IgD-negative memory B cell (primary cell): ENCODE results near the gene MREG. TPM values are rescaled to one million over a fixed set of nuclear protein-coding genes. Genes with fewer than 3 reads are reported as not detected.
A peak's percentile ranks its signal among the peaks of the same experiment; 100 is the strongest.

Source experiments
- H3K27ac Mint-ChIP-seq, 3 donors: one replicate each; pipeline ENCODE4 v1.8.0; 2020 to 2022; ENCODE audit warnings: mild to moderate bottlenecking in 3 of 3, mixed read lengths in 3 of 3, moderate library complexity in 1 of 3
- H3K27me3 Mint-ChIP-seq: one replicate; pipeline ENCODE4 v1.8.0; 2021; ENCODE audit warnings: mixed read lengths
- H3K36me3 Mint-ChIP-seq: one replicate; pipeline ENCODE4 v1.8.0; 2020; ENCODE audit warnings: mild to moderate bottlenecking, mixed read lengths
- H3K4me1 Mint-ChIP-seq, 3 donors: one replicate each; pipeline ENCODE4 v1.8.0; 2020 to 2022; ENCODE audit warnings: mixed read lengths in 3 of 3, mild to moderate bottlenecking in 1 of 3
- H3K4me3 Mint-ChIP-seq, 4 donors: one replicate each; pipeline ENCODE4 v1.8.0; 2020 to 2022; ENCODE audit warnings: mild to moderate bottlenecking in 4 of 4, mixed read lengths in 4 of 4, moderate library complexity in 3 of 4
- H3K9me3 Mint-ChIP-seq, 3 donors: one replicate each; pipeline ENCODE4 v1.8.0; 2020 to 2021; ENCODE audit warnings: mixed read lengths in 3 of 3, mild to moderate bottlenecking in 1 of 3
- polyA plus RNA-seq: library from polyadenylated mRNA; unstranded; fragments of 300-500 nt; fragmentation: Illumina TruSeq; gene quantifications from one replicate; pipeline ENCODE4 v1.2.3, GENCODE V29; 2021

Gene MREG
- 2.4 TPM for polyA plus RNA-seq

- peaks cover 39 to 54% (median 40%) of the 10 kb centered on the region in 3 donors for H3K4me1 Mint-ChIP-seq
- H3K36me3 Mint-ChIP-seq = peaks cover 2% of the 10 kb centered on the region
- H3K27ac Mint-ChIP-seq = peak within 1 kb of the TSS; percentile 55 to 93 (median 86)
- H3K9me3 Mint-ChIP-seq = no peaks in the 10 kb centered on the region
- peak within 1 kb of the TSS; percentile 67 to 96 (median 94) for H3K4me3 Mint-ChIP-seq
- H3K27me3 Mint-ChIP-seq = no peaks in the 10 kb centered on the region
Measured at GRCh38 chr2:216013080-216013909, at the start of gene MREG. Gene MREG (minus strand): TSS chr2:216013551. CDS start chr2:216013327, 224 bp downstream.

GRCh38 chr2:216059233-216059834 lies 46.0 kb upstream of the MREG start:
- Mint-ChIP-seq H3K4me3 (peak overlapping the region in 2 of 4 donors; percentile 60 to 62), H3K4me1 (peaks cover 19 to 23% (median 23%) of the 10 kb centered on the region in 3 donors), H3K9me3 (peaks cover 0 to 5% (median 0%) of the 10 kb centered on the region in 3 donors), H3K36me3 (no peaks in the 10 kb centered on the region), H3K27me3 (no peaks in the 10 kb centered on the region), H3K27ac (peak overlapping the region in 2 of 3 donors; percentile 15 to 79)

- H3K36me3 Mint-ChIP-seq = no peaks in the 10 kb centered on the region
- peak overlapping the region; percentile 79 to 98 (median 96) for H3K27ac Mint-ChIP-seq
- H3K4me3 Mint-ChIP-seq = peak overlapping the region; percentile 78 to 91 (median 88)
- H3K9me3 Mint-ChIP-seq = peaks cover 0 to 5% (median 0%) of the 10 kb centered on the region in 3 donors
- H3K4me1 Mint-ChIP-seq = peaks cover 19 to 23% (median 23%) of the 10 kb centered on the region in 3 donors
- H3K27me3 Mint-ChIP-seq = no peaks in the 10 kb centered on the region
Measured at GRCh38 chr2:216057688-216058193, 44.4 kb upstream of the MREG start.

GRCh38 chr2:216056739-216057138 lies 43.4 kb upstream of the MREG start:
- Mint-ChIP-seq H3K9me3 (peaks cover 0 to 5% (median 0%) of the 10 kb centered on the region in 3 donors), H3K4me1 (peaks cover 19 to 23% (median 23%) of the 10 kb centered on the region in 3 donors), H3K27ac (peak overlapping the region; percentile 79 to 98 (median 96)), H3K27me3 (no peaks in the 10 kb centered on the region), H3K4me3 (peak overlapping the region in 2 of 4 donors; percentile 52 to 78), H3K36me3 (no peaks in the 10 kb centered on the region)

- H3K27me3 Mint-ChIP-seq = no peaks in the 10 kb centered on the region
- peaks cover 19 to 23% (median 23%) of the 10 kb centered on the region in 3 donors for H3K4me1 Mint-ChIP-seq
- no peaks in the 10 kb centered on the region for H3K36me3 Mint-ChIP-seq
- H3K9me3 Mint-ChIP-seq = peaks cover 0 to 5% (median 0%) of the 10 kb centered on the region in 3 donors
- H3K4me3 Mint-ChIP-seq = peak overlapping the region in 1 of 4 donors; percentile 41
- H3K27ac Mint-ChIP-seq = peak overlapping the region in 1 of 3 donors; percentile 87
Measured at GRCh38 chr2:216055680-216056079, 42.3 kb upstream of the MREG start.

- Mint-ChIP-seq H3K9me3 (no peaks in the 10 kb centered on the region), H3K4me1 (peaks cover 3 to 8% (median 6%) of the 10 kb centered on the region in 3 donors), H3K27me3 (no peaks in the 10 kb centered on the region), H3K36me3 (peaks cover 6% of the 10 kb centered on the region), H3K4me3 (peak overlapping the region in 1 of 4 donors; percentile 4), H3K27ac (peak overlapping the region in 1 of 3 donors; percentile 74)
Measured at GRCh38 chr2:216052420-216052819, 39.1 kb upstream of the MREG start.

- Mint-ChIP-seq H3K4me1 (peaks cover 0 to 4% (median 0%) of the 10 kb centered on the region in 3 donors), H3K36me3 (peaks cover 6% of the 10 kb centered on the region), H3K9me3 (no peaks in the 10 kb centered on the region), H3K27me3 (no peaks in the 10 kb centered on the region), H3K4me3 (peak overlapping the region in 1 of 4 donors; percentile 38), H3K27ac (no peak overlapping the region)
Measured at GRCh38 chr2:216051350-216051749, 38.0 kb upstream of the MREG start.

GRCh38 chr2:216049452-216049851 lies 36.1 kb upstream of the MREG start:
- H3K4me1 Mint-ChIP-seq = peaks cover 0 to 1% (median 0%) of the 10 kb centered on the region in 3 donors
- H3K9me3 Mint-ChIP-seq = no peaks in the 10 kb centered on the region
- H3K27me3 Mint-ChIP-seq = no peaks in the 10 kb centered on the region
- no peak overlapping the region for H3K4me3 Mint-ChIP-seq
- H3K36me3 Mint-ChIP-seq = peaks cover 6% of the 10 kb centered on the region
- H3K27ac Mint-ChIP-seq = no peak overlapping the region

- Mint-ChIP-seq H3K36me3 (peaks cover 16% of the 10 kb centered on the region), H3K4me3 (no peak overlapping the region), H3K27ac (no peak overlapping the region), H3K4me1 (peaks cover 0 to 1% (median 0%) of the 10 kb centered on the region in 3 donors), H3K9me3 (no peaks in the 10 kb centered on the region), H3K27me3 (no peaks in the 10 kb centered on the region)
Measured at GRCh38 chr2:216047397-216047796, 34.0 kb upstream of the MREG start.

- H3K27me3 Mint-ChIP-seq = no peaks in the 10 kb centered on the region
- H3K27ac Mint-ChIP-seq = no peak overlapping the region
- no peak overlapping the region for H3K4me3 Mint-ChIP-seq
- no peaks in the 10 kb centered on the region for H3K9me3 Mint-ChIP-seq
- H3K36me3 Mint-ChIP-seq = peaks cover 11% of the 10 kb centered on the region
- H3K4me1 Mint-ChIP-seq = peaks cover 0 to 1% (median 0%) of the 10 kb centered on the region in 3 donors
Measured at GRCh38 chr2:216044883-216045486, 31.6 kb upstream of the MREG start.

- Mint-ChIP-seq H3K27ac (peak overlapping the region in 1 of 3 donors; percentile 73), H3K4me3 (no peak overlapping the region), H3K36me3 (peaks cover 13% of the 10 kb centered on the region), H3K27me3 (no peaks in the 10 kb centered on the region), H3K4me1 (no peaks in the 10 kb centered on the region), H3K9me3 (no peaks in the 10 kb centered on the region)
Measured at GRCh38 chr2:216043949-216044348, 30.6 kb upstream of the MREG start.

- no peaks in the 10 kb centered on the region for H3K9me3 Mint-ChIP-seq
- peaks cover 13% of the 10 kb centered on the region for H3K36me3 Mint-ChIP-seq
- H3K4me1 Mint-ChIP-seq = no peaks in the 10 kb centered on the region
- no peak overlapping the region for H3K27ac Mint-ChIP-seq
- no peaks in the 10 kb centered on the region for H3K27me3 Mint-ChIP-seq
- H3K4me3 Mint-ChIP-seq = no peak overlapping the region
Measured at GRCh38 chr2:216041438-216041837, 28.1 kb upstream of the MREG start.

- H3K36me3 Mint-ChIP-seq = peaks cover 13% of the 10 kb centered on the region
- no peaks in the 10 kb centered on the region for H3K27me3 Mint-ChIP-seq
- H3K4me1 Mint-ChIP-seq = no peaks in the 10 kb centered on the region
- H3K9me3 Mint-ChIP-seq = no peaks in the 10 kb centered on the region
- no peak overlapping the region for H3K4me3 Mint-ChIP-seq
- no peak overlapping the region for H3K27ac Mint-ChIP-seq
Measured at GRCh38 chr2:216039918-216040317, 26.6 kb upstream of the MREG start.

GRCh38 chr2:216034065-216034464 lies 20.7 kb upstream of the MREG start:
- H3K9me3 Mint-ChIP-seq = no peaks in the 10 kb centered on the region
- no peak overlapping the region for H3K4me3 Mint-ChIP-seq
- H3K36me3 Mint-ChIP-seq = no peaks in the 10 kb centered on the region
- H3K27ac Mint-ChIP-seq = peak overlapping the region in 1 of 3 donors; percentile 21
- peaks cover 4 to 14% (median 8%) of the 10 kb centered on the region in 3 donors for H3K4me1 Mint-ChIP-seq
- H3K27me3 Mint-ChIP-seq = no peaks in the 10 kb centered on the region

- Mint-ChIP-seq H3K4me3 (no peak overlapping the region), H3K27ac (peak overlapping the region in 1 of 3 donors; percentile 23), H3K9me3 (no peaks in the 10 kb centered on the region), H3K4me1 (peaks cover 4 to 14% (median 8%) of the 10 kb centered on the region in 3 donors), H3K27me3 (no peaks in the 10 kb centered on the region), H3K36me3 (no peaks in the 10 kb centered on the region)
Measured at GRCh38 chr2:216033403-216033802, 20.1 kb upstream of the MREG start.
